ENCODE measurements around the gene CTR9.

The CTR9 gene

DNA sequence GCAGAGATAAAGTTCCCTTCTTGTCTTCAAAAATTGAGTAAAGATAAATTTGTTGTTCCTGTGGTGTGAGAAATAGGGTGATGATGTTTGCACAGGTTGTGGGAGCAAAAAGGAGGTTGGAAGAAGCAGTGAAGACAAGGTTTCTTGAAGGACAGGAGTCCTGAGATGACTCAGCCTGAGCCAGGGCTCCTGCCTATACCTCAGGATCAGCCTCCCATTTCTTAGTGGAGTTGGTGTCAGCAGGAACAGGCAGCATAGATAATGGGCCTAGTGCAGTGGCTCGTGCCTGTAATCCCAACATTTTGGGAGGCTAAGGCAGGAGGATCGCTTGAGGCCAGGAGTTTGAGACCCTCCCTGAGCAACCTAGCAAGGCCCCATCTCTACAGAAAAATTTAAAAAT lies 29.0 kb downstream of the CTR9 start:
- DNase-seq (ENCODE audit: low spot score): no peak

DNA sequence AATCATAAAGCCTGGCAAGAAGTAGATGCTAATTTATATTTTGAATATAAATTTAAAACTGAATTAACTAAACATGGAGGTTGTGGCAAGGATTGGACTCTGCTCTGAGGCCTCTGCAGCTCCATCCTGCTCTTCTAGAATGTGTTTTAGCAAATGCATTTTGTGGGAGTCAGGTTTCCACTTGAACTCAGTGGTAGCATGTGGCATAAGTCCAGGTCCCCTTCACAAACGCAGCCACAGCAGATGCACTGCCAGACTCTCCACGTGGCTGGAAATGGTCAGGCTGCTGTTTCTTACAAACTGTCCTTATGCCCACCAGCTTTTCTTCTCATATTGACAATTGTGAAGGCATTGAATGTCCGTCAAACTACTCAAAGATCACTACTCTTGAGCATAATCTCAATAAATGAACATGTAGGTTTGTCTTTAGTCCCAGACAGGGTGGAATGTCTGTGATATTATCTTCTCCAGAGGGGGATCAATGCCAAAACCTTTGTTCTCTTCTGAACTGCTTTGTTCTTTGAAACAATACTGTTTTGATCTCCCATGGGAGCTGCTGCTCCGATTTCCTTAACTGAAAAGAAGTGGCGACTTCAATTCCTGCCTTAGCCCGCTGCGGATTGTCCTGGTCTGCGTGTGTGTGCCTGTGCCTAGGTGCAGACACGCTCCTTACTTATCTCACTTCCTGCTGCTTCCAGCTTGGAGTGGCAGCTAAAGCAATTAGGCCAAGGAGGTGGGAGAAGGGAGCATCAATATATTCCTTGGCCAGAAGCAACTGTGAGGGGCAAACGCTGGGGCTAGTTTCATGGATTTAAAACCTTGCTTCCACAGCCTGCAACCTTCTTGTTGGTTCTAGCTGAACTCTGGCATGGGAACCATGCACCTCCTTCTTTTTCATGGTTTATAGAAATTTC lies 33.4 kb downstream of the CTR9 start:
- DNase-seq (ENCODE audit: low spot score): no peak

DNA sequence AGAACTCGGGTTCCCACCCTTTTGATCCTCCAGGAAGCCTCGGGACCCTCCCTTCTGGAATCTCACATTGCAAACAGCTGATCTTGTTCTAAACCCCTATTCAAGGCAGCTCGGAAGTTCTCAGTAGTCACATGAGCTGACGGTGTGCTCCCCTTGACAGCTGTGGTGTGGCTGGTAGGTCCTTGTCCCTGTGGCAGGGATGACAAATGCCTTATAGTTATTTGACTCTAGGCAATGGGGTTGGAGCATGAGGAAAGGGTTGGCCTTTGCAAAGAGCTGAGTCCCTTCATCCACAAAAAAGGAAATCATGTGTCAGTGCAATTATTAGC lies 34.1 kb downstream of the CTR9 start:
- DNase-seq (ENCODE audit: low spot score): no peak

DNA sequence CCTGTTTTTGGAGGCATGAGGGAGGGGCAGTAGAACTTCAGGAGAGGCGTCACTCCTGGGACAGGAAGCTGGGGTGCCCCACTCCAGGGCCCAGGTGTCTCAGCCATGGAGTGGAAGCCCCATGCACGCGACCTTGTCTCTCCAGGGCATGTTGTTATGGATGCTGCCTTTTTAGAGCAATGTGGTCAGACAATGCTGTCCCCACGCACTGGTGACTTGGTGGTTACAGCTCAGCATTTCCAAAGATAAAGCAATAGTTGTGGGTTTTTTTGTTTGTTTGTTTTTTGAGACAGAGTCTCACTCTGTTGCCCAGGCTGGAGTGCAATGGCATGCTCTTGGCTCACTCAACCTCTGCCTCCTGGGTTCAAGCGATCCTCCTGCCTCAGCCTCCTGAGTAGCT lies 35.4 kb downstream of the CTR9 start:
- no peak for DNase-seq (ENCODE audit: low spot score)

DNA sequence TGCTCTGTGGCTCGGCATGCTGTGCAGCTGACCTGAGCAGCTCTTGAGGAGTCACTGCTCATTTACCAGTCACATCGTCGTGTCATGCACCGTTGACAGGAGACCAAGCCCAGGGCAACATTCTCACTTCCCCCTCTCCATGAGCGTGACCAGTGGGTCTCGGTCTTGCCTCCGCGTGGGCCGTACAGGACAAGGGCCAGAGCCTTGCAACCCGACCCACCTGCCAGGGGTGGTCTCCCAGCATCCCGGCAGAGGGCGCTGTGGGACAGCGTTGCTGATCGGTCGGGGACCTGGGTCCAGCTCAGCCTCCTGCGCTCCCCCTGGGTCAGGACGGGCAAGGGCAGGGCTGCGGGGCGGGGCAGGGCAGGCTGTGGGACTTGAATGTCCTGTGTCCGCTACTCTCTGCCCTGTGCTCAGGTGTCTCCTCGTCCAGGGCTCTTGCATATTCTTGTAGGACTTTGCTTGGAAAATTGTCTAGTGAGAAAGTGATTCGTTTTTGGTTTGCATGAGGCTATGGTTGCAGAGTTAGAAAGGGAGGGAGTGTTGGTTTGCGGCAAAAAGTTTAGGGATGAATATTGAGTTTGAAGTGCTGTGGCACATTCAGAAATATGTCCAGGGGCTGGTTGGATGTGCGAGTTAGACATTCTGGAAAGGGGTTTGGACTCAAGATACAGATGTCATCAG lies 41.5 kb downstream of the CTR9 start:
- DNase-seq (ENCODE audit: low spot score): peak; percentile 84

DNA sequence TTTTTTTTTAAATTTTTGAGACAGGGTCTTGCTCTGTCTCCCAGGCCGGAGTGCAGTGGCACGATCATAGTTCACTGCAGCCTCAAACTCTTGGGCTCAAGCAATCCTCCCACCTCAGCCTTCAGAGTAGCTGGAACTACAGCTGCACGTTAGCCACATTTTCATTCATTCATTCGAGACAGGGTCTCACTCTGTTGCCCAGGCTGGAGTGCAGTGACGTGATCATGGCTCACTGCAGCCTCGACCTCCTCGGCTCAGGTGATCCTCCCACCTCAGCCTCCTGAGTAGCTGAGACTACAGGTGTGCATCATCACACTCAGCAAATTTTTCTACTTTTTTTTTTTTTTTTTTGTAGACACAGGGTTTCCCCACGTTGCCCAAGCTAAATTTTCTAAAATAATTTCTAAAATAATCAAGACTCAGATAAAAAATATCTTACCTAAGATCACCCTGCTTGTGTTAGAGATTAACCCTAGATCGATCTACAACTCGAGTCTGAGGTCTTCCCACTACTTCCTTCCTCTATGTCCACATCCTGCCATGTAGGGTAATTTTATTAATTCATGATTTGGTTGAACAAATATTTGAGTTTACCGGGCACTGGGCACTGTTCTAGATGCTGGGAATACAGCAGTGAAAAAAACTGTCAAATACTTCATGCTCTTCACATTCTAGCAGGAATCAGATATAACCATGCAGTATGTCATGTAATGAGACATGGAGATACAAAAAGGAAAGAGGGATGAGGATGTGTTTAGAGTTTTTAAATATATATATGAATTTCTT lies 42.6 kb downstream of the CTR9 start:
- no peak for DNase-seq (ENCODE audit: low spot score)

DNA sequence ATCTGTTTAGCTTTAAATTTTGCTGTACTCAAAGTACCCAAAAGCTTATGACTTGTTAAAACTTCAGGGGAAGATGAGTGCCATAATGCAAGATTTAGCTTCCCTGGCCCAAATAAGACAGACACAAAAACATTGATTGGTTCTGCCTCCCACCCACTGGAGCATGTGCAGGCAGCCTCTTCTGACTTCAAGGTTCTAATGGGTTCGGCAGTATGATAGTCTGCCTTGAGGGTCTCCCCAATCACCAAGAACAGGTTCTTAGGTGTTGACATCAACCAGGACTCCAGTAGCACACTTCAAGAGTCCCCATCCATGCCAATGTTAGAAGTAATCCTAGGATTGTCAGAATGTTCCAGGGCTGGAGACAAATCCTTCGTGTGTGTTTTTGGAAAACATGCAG lies 45.1 kb downstream of the CTR9 start:
- DNase-seq (ENCODE audit: low spot score): no peak

DNA sequence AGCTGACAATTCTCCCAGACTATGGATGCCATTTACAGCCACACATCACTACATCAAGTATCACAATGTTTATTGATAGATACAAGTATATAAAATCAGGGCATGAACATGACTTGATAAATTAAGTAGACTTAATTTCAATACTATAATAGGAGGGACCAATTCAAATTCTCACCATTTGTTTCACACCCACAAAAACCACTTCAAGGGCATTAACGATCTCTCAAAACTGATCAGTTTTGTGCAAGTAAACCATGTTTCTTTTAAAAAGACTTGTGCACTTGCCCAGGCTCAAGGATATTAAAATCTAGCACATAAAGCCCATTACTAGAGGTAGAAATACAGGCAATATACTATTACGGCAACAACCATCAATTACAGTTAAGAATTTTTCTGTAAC lies 46.0 kb downstream of the CTR9 start:
- DNase-seq (ENCODE audit: low spot score): no peak

DNA sequence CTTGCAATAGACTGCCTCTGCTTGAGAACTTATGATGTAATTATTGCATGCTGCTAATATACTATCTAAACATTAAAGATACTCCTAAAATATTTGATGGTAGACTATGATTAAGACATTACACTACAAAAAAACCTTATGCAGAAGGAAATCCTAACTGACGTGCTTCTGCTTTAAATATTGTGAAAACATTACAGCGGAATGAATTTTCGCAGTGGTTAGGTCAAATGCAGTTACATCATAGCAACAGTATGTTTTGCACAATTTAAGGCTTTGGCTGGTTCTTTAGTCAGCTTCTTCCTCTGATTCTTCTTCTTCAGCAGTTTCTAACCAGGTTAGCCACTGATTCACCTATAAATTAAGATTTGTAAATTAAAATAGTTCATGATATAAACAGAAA lies 46.5 kb downstream of the CTR9 start:
- no peak for DNase-seq (ENCODE audit: low spot score)

DNA sequence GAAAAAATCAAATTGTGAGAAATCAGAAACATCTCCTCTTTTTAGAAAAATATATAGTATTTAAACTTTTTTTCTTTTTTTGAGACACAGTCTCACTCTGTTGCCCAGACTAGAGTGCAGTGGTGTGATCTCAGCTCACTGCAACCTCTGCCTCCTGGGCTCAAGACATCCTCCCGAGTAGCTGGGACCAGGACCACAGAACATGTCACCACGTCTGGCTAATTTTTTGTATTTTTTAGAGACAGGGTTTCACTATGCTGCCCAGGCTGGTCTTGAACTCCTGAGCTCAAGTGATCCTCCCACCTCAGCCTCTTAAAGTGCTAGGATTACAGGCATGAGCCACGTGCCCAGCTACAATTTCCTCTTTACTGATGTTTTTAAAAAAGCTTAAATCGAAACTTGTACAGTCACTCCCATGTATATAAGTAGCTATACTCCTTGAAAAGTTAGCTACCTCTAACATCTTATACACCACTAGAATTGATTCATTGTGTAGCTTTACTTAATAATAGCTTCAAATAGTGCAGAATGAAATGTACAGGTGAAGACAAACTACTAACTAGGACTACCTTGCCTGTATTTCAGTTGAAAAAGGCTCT lies 47.4 kb downstream of the CTR9 start:
- no peak for DNase-seq (ENCODE audit: low spot score)

DNA sequence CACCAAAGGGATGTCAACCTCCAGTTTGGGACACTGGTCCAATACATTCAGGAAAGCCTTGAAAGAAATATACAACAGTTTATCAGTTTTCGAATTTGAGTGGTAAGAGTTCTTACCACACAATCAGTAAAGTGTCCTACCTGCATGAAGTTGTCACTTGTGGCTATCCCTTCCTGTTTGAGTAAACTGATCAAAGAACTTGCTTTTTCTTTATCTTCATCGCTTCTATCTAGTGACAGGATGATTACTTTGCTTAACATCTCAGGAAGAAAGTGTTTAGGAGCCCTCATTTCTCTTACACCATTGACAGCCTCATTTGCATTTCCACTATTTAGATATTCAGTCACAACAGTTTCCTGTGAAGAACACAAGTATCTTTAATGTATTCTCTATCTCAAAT lies 49.2 kb downstream of the CTR9 start:
- no peak for DNase-seq (ENCODE audit: low spot score)

DNA sequence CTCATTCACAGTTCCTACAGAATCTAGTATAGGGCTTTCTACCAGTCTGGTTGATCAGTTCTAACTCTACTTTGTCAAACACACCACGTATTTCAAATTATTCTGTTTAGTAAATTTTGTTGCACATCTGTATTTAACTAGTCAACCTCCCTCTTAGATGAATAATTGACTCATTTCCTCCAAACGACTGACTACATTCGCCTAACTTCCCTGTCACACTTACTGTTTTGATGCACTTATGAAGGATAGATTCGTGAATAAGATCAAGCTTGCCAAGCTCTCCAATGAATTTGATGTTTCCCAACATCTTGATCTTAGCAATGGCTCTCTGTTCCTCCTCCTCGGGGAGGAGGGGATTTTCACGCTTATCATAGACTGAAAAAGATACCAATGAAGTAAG lies 52.6 kb downstream of the CTR9 start:
- no peak for DNase-seq (ENCODE audit: low spot score)

DNA sequence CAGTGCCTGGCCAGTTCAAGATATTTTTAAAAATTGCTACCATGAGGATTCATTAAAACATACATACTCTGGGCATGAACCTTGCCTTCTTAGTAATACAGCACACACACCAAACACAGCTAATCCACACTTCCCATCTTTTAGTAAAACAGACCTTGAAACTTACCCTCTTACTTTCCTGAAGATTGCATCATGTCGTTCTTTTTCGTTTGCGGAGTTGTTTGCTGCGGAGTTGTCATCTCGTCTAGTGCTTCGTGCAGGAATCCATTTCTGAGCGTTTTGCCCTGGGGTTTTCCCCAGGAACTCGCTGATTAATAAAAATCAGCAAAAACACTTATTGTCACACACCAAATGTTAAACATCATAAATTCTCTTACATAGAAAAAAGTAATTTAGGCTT lies 54.7 kb downstream of the CTR9 start:
- no peak for DNase-seq (ENCODE audit: low spot score)

DNA sequence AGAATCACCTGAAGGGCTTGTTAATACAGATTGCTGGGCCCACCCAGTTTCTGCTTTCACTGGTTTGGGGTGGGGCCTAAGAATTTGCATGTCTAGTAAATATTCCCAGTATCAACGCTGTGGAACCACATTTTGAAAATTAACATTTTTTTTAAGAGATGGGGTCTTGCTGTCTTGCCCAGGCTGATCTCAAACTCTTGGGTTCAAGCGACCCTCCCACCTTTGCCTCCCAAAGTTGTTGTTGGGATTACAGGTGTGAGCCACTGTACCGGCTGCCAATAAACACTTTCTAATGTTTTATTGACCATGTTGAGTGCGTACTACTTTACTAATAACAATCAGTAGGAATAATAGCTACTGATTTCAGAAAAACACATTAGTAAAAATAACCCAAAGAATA lies 55.2 kb downstream of the CTR9 start:
- DNase-seq (ENCODE audit: low spot score): no peak

DNA sequence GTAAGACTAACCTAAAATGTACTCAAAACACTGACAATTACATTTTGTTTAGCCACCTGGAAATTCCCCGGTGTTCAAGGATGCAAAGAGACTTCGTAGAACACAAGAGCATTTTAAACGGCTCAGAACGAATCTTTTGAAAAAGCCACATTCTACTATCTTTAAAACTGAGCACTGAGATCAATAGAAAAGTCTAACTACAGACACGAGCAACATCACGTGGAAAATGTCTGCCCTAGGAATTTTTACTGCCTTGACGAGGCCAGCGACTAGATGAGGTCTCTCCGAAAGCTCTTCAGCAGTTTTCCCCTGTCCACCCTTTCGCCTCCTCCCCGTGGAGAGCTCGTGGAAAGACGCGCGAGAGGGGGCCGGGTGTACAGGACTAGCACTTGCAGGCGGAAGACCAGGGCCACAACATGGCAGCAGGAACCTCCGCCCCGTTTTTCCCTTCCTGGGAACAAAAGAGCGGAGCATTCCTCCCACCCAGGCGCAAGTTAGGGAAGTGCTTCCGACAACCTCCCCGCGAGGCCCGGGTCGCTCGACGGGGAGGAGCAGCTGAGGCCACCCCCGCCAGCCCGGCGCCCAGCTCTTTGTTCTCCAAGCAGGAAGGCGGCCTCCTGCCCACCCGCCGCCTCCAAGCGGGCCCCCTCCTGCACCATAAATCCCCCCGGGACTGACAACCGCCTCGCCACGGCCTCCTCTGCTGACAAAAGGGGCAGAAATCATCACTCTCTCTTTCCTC lies 56.6 kb downstream of the CTR9 start:
- DNase-seq (ENCODE audit: low spot score): peak; percentile 53

DNA sequence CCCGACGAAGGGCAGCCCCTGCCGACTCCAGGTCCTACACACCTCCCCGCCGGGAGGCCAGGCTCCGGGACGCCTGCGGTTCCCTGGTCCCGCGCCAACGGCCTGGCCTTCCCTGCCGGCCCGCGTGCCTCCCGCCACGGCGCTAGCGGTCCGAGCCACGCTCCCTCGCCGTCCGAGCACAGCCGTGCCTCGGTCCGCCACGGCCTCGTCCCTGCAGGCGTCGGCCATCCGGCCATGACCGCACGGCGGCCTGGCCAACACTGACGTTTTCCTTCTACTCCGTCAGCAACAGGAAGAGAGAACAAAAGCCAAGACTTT lies 57.1 kb downstream of the CTR9 start:
- no peak for DNase-seq (ENCODE audit: low spot score)

DNA sequence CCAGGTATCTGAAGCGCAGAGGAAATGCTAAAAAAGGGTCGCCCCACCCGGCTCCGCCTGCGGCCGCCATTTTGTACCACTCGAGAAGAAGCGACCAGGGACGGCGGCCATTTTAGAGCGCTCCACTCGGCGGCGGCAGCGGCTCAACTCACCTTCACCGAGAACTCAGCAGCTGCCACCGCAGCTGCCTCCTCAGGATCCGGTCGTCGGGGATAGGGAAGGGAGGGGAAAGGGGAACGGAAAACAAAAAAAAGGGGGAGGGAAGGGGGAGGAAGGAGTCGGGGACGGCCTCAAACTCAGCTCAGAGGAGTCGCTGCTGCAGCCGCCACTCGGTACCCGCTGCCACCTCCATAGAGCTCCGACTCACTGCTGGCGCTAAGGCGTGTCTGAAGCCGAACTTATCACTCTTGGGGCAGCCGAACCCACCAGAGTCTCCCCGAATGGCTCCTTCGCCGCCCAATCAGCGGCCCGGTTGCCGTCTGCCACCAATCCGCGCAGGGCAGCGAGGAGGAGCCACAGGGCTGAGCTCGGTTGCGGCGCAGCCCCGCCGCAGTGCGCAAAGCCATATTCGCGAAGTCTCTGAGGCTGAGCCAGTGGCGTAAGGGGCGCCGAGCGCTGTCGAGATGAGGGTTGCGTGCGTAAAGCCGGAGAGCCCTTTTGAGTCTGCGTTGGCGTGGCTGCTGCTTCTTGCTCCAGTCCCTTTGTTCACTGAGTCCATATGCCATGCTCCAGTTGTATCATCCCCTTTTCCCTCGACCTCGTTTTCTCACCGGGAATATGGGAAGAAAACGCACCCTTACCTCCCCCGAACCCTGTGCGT lies 57.7 kb downstream of the CTR9 start, which contains the start of gene EIF4G2:
EIF4G2 (minus strand) TSS at position 374 of the 820 bp plus-strand sequence.
- DNase-seq (ENCODE audit: low spot score): peak; percentile 99

DNA sequence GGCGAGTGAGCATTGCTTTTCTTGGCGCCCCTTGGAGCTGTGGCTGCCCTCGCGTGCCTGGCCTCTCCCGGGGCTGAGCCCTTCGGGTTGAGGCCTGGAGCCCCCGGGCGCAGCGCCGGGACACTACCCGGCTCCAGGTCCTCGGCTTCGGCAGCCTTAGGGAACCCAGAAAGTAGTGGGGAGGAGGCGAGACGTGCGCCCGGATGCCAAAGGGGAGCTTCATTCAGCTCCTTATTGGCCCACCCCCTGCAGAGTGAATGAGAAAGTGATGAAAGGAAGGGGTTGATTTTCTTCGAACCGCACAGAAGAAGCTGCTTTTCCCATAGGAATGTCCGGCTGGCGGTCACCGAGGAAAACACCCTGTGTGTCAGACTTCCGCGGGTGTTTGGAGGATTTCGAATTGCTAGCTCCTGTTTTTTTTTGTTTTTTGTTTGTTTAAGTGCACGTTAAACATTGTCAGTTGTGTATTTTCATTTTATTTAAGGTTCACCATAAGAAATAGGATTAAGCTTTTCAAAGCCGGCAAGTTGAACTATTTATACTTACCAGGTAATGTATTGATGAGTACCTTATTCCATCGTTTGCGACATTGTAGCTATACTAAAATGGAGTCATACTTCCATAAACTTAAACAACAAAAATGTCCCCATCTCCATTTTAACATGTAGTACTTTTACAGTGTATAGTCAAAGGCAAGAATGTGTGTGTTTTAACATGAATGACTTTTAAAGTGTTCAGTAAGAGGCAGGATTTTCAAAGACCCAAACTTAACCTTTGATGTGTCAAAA lies 58.5 kb downstream of the CTR9 start:
- DNase-seq (ENCODE audit: low spot score): peak; percentile 56

DNA sequence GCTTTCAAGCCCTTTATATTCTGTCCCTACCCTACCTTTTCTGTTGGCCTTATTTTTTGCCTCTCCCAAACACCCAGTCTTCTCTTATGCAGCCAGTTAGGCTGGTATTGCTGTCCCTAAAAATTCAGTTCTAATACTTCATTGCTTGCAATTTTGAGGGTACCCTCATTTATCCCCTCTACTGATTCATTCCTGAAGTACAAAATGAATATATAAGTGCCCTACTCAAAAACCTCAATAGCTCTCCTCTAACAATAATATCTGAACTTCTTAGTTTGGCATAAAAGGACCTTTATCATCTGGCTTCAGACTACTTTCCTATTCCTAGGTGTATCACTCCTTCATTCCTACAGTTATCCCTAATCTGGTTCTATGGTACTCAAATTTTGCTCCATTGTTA lies 62.9 kb downstream of the CTR9 start:
- no peak for DNase-seq (ENCODE audit: low spot score)

DNA sequence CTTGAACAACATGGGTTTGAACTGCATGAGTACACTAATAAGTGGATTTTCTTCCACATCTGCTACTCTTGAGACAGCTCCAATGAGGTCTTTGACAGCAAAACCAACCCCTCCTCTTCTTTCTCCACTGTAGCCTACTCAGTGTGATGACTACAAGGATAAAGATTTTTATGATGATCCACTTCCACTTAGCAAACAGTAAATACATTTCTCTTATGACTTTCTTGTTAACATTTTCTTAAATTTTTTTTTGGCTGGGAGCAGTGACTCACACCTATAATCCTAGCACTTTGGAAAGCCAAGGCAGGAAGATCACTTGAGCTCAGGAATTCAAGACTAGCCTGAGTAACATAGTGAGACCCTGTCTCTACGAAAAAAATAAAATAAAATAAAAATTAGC lies 67.5 kb downstream of the CTR9 start:
- DNase-seq (ENCODE audit: low spot score): no peak

Data from germinal center (tissue), 1 donor.